ENCODE data around the gene IGSF3. TPM values are rescaled to one million over a fixed set of nuclear protein-coding genes. Genes with fewer than 3 reads are reported as not detected.

Gene IGSF3
- total and polyA plus RNA-seq, 7 donors = 1.8 to 10.2 (median 5.3) TPM

DNA sequence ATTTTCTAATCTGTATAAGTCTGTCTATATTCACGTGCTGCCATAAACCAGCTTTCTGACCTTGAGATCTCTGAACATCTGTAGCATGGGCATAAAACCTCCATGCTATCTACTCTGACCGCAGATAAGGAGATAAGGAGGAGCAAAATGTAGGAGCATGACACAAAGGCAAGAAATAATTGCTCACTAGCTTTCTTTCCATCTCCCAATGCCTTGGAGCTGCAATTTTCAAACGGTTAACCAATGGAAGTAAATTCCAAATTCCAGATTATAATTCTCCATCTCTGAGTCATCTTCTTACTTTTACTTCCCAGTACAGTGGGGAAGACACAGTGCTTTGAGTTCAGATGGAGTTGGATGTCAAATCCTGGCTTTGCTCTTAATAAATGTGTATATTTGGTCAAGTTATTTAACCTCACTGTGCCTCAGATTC, 138.3 kb downstream of the IGSF3 start:
- intact Hi-C loops (cut with DNase I) = no loop called here
- no peak for DNase-seq
- H3K36me3 ChIP-seq = peaks cover 0 to 16% (median 6%) of the 10 kb centered on the region in 4 donors
- TF ChIP-seq, protein P1, sequence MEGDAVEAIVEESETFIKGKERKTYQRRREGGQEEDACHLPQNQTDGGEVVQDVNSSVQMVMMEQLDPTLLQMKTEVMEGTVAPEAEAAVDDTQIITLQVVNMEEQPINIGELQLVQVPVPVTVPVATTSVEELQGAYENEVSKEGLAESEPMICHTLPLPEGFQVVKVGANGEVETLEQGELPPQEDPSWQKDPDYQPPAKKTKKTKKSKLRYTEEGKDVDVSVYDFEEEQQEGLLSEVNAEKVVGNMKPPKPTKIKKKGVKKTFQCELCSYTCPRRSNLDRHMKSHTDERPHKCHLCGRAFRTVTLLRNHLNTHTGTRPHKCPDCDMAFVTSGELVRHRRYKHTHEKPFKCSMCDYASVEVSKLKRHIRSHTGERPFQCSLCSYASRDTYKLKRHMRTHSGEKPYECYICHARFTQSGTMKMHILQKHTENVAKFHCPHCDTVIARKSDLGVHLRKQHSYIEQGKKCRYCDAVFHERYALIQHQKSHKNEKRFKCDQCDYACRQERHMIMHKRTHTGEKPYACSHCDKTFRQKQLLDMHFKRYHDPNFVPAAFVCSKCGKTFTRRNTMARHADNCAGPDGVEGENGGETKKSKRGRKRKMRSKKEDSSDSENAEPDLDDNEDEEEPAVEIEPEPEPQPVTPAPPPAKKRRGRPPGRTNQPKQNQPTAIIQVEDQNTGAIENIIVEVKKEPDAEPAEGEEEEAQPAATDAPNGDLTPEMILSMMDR (IDR thresholded peaks at IDR 0.05) = no peak
- TF ChIP-seq POLR2AphosphoS5 (IDR thresholded peaks at IDR 0.05) = no peak
- TF ChIP-seq EP300 (IDR thresholded peaks at IDR 0.05) = no peak
- no peak for TF ChIP-seq POLR2A (IDR thresholded peaks at IDR 0.05)
- no peaks in the 10 kb centered on the region for H3K27me3 ChIP-seq
- H3K4me3 ChIP-seq = no peak overlapping the region
- no peaks in the 10 kb centered on the region for H3K9me3 ChIP-seq
- H3K4me1 ChIP-seq = no peaks in the 10 kb centered on the region
- 77 to 91% methylated on average over 3 of the region's 3 CpGs for WGBS, 2 donors
- H3K27ac ChIP-seq = no peak overlapping the region

DNA sequence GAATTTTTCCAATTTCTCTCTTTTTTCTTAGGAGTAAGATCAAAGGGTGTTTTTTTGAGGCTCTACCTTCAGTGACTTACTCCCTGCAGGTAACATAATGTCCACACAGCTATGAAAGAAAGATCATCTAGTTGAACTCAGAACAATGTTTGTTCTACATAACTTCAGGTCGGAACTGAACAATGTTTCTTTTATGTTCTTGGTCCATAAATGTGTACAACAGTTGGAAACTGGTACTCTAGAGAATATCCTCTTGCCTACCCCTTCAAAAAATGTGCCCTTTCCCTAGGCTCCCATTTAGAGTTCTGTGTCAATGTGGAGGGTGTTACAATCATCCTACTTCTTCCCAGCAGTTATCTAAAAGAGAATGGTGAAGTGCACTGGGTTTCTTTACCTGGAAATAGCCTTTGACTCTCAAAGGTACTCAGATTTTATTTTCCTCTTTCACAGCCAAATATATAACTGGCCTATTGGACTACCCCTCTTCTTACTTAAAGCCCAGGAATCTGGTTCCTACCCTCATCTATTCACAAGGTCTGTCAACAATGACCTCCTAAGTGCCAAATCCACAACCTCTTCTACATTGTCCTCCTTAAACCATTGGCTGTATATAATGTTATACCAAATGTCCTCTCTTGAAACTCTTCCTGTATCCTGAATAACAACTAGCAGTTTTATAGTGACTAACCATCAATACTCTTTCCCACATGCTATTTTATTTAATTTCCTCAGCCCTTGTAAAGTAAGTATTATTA, 139.0 kb downstream of the IGSF3 start:
- peaks cover 0 to 9% (median 2%) of the 10 kb centered on the region in 4 donors for H3K36me3 ChIP-seq
- TF ChIP-seq, protein P1 (IDR thresholded peaks at IDR 0.05) = no peak
- TF ChIP-seq POLR2A (IDR thresholded peaks at IDR 0.05) (no peak), EP300 (IDR thresholded peaks at IDR 0.05) (no peak), POLR2AphosphoS5 (IDR thresholded peaks at IDR 0.05) (no peak)
- intact Hi-C loops (cut with DNase I) = no loop called here
- H3K27ac ChIP-seq = no peak overlapping the region
- H3K4me1 ChIP-seq = peaks cover 0 to 2% (median 0%) of the 10 kb centered on the region in 4 donors
- no peaks in the 10 kb centered on the region for H3K9me3 ChIP-seq
- H3K4me3 ChIP-seq = no peak overlapping the region
- 41 to 85% methylated on average over 1 of the region's 1 CpG for WGBS, 2 donors
- DNase-seq = no peak
- H3K27me3 ChIP-seq = no peaks in the 10 kb centered on the region

DNA sequence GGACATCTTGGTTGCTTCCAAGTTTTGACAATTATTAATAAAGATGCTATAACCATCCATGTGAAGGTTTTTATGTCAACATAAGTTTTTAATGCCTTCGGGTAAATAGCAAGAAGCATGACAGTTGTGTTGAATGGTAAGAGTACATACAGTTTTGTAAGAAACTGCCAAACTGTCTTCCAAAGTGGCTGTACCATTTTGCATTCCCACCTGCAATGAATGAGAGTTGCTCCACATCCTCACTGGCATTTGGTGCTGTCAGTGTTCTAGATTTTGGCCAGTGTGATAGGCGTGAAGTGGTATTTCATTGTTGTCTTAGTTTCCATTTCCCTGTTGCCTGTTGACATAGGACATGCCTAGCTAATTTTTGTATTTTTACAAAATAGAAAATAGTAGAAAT, 142.1 kb downstream of the IGSF3 start:
- 96 to 97% methylated on average over 2 of the region's 2 CpGs for WGBS, 2 donors
- no peak for DNase-seq
- Histone ChIP-seq H3K27me3 (no peaks in the 10 kb centered on the region), H3K27ac (no peak overlapping the region), H3K9me3 (no peaks in the 10 kb centered on the region), H3K4me3 (no peak overlapping the region), H3K4me1 (peaks cover 0 to 22% (median 9%) of the 10 kb centered on the region in 4 donors), H3K36me3 (no peaks in the 10 kb centered on the region)
- TF ChIP-seq POLR2A (IDR thresholded peaks at IDR 0.05) = no peak
- intact Hi-C loops (cut with DNase I) = no loop called here

Small RNAs within 50 kb of the gene (small RNA-seq; reads per million reads assigned to genes)
- gene MIR320B1 (0 reads per million in 3 donors), gene MIR548AC (0 reads per million in 3 donors)

Other genes with a start within 250 kb of the IGSF3 start
- 10 to 100 TPM; 17.5 to 36.6 (median 28.0) TPM for gene CD58, start 96.7 kb downstream of the IGSF3 start, total RNA-seq
- gene CD58, start 96.7 kb downstream of the IGSF3 start, polyA plus RNA-seq = 10 to 100 TPM in 2 of 3 donors, 1 to 10 TPM in 1; 8.4 to 19.6 (median 15.7) TPM
- 1 to 10 TPM in 1 of 4 donors, under 1 TPM in 2, not detected in 1; 0.36 to 1.8 (median 0.41) TPM for gene CD2, start 86.7 kb upstream of the IGSF3 start, total RNA-seq
- 10 to 100 TPM in 1 of 3 donors, 1 to 10 TPM in 1, under 1 TPM in 1; 0.46 to 30.2 (median 4.2) TPM for gene CD2, start 86.7 kb upstream of the IGSF3 start, polyA plus RNA-seq
- 100 to 1,000 TPM in 2 of 4 donors, 10 to 100 TPM in 2; 77.3 to 179 (median 109) TPM for gene PTGFRN, start 242.2 kb upstream of the IGSF3 start, total RNA-seq
- 10 to 100 TPM in 2 of 3 donors, 1 to 10 TPM in 1; 6.6 to 38.8 (median 11.8) TPM for gene PTGFRN, start 242.2 kb upstream of the IGSF3 start, polyA plus RNA-seq

All from sigmoid colon (tissue), 7 donors.